Peyer's patch (tissue), 4 donors: ENCODE measurements around the gene ADK.

Source experiments
- POLR2A ChIP-seq, 2 donors: fragments of 450-650 bp; IDR thresholded peaks; one replicate each; pipeline ENCODE4 v1.5.1; 2017; ENCODE audit warnings: antibody characterized with exemption in 2 of 2, mild to moderate bottlenecking in 2 of 2, moderate library complexity in 2 of 2
- TF ChIP-seq, protein P1 (sequence below), 6 experiments: fragments of 450-650 bp in 4 of 6; fragments of 200-600 bp in 2 of 6; sonication (generic) in 1 of 6; IDR thresholded peaks; one replicate each; pipeline ENCODE4 v1.5.1; 2017 to 2019; ENCODE audit warnings: antibody characterized with exemption in 6 of 6, mild to moderate bottlenecking in 3 of 6, moderate library complexity in 1 of 6

DNA sequence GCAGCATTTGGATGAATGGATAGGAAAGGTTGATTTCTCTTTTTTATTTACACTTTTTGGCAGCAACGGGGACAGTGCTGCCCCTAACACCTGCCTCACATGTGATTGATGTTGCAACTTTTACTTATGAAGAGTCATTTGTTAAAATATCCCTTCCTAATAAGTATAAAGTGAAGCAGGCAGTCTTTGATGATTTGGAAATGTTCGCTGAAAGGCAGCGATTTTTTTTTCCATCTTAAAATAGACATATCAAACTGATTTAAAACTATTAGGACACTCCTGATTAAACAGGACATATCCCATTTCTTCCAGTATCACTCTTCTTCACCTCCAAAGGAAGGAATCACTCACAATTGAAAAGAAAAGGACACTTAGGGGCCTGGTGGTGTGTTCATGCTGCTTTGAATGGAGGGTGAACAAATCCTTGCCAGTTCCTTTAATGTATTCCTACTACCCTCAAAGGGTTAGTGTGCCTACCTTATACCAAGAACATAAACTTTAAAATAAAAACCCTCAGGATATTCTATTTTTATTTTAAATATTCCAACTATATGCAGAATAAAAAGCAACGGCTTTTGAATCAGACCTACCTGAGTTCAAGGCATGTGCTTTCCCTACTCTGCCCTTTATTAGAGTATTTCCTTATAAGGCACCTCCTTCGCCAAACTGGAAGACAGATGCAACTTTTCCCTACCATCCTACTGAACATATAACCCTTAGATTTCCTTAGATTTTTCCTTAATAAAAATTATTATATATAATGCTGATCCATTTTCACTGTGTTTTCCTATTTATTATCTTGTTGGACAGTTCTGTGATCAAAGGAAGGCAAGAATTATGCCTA, 1.1 kb downstream of the ADK start:
- TF ChIP-seq, protein P1, sequence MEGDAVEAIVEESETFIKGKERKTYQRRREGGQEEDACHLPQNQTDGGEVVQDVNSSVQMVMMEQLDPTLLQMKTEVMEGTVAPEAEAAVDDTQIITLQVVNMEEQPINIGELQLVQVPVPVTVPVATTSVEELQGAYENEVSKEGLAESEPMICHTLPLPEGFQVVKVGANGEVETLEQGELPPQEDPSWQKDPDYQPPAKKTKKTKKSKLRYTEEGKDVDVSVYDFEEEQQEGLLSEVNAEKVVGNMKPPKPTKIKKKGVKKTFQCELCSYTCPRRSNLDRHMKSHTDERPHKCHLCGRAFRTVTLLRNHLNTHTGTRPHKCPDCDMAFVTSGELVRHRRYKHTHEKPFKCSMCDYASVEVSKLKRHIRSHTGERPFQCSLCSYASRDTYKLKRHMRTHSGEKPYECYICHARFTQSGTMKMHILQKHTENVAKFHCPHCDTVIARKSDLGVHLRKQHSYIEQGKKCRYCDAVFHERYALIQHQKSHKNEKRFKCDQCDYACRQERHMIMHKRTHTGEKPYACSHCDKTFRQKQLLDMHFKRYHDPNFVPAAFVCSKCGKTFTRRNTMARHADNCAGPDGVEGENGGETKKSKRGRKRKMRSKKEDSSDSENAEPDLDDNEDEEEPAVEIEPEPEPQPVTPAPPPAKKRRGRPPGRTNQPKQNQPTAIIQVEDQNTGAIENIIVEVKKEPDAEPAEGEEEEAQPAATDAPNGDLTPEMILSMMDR (IDR thresholded peaks at IDR 0.05): no peak
- no peak for TF ChIP-seq POLR2A (IDR thresholded peaks at IDR 0.05)
